Keratinocyte (primary cell): ENCODE data around the gene OR1F1.

Experiments
- CTCF ChIP-seq, 3 experiments: IDR thresholded peaks in 1 of 3; conservative IDR thresholded peaks in 1 of 3; optimal IDR thresholded peaks in 1 of 3; 2 replicates in 2 of 3; 3 replicates in 1 of 3; pipeline versions ENCODE3 to v1.5.1; 2011; ENCODE audit warnings: low read length in 3 of 3, mild to moderate bottlenecking in 3 of 3, moderate library complexity in 2 of 3, control low read depth in 1 of 3, inconsistent platforms in 1 of 3; ENCODE audit not compliant: insufficient read depth in 2 of 3; ENCODE audit errors: extremely low read depth in 1 of 3
- EZH2 ChIP-seq: IDR thresholded peaks from one replicate; pipeline ENCODE4 v1.6.1; 2012; ENCODE audit warnings: inconsistent platforms, mild to moderate bottlenecking, low read length, moderate library complexity

GRCh38 chr16:3164121-3164991 is 23.6 kb upstream of the OR1F1 start:
- TF ChIP-seq CTCF (optimal IDR thresholded peaks at IDR 0.05 in 1 of 3, IDR thresholded peaks at IDR 0.05 in 1 of 3, conservative IDR thresholded peaks at IDR 0.05 in 1 of 3; ENCODE audit: extremely low read depth in 1 of 3, insufficient read depth in 2 of 3, low read length in 3 of 3): no peak
- no peak for TF ChIP-seq EZH2
